AG04450 (cell line): Measurements from ENCODE around the gene PPM1E. TPM values are rescaled to one million over a fixed set of nuclear protein-coding genes. Genes with fewer than 3 reads are reported as not detected.
"Not testable (repeated sequence)": the region's sequence is repeated elsewhere in the genome, so short reads cannot be mapped to it uniquely, and the experiment has no call there.

Source experiments
- CTCF ChIA-PET: fragments of 300-600, 350-600 bp; formaldehyde crosslinking; extraction: SDS; loops from one replicate; lab custom pipeline; 2022; ENCODE audit warnings: antibody characterized with exemption, inconsistent platforms; lab: Charles Lee
- POLR2A ChIA-PET: fragments of 350-600 bp; formaldehyde crosslinking; extraction: SDS; loops from one replicate; lab custom pipeline; 2021; ENCODE audit warnings: antibody characterized with exemption, inconsistent platforms; lab: Yijun Ruan, JAX
- DNase-seq: peaks from one replicate; pipeline ENCODE4 v3.0.0-alpha.2; 2011; ENCODE audit warnings: low read depth, low spot score
- H3K27ac ChIP-seq: one replicate; pipeline ENCODE4 v1.5.1; 2012; ENCODE audit warnings: low read depth, low read length, control low read depth
- H3K27me3 ChIP-seq: one replicate; pipeline ENCODE4 v1.6.0; 2012; ENCODE audit warnings: low read length; ENCODE audit not compliant: control insufficient read depth, insufficient read depth
- H3K4me3 ChIP-seq: 2 replicates; pipeline ENCODE4 v1.5.1; 2011; ENCODE audit warnings: mild to moderate bottlenecking, low read depth, low read length, control low read depth
- H3K9me3 ChIP-seq: 2 replicates; pipeline ENCODE4 v1.5.1; 2012; ENCODE audit warnings: low read length; ENCODE audit not compliant: control insufficient read depth, insufficient read depth
- polyA plus RNA-seq: library from polyadenylated mRNA; depleted of rRNA; stranded (reverse); fragments of >200 nt; gene quantifications from 2 replicates; pipeline ENCODE4 v1.2.3, GENCODE V29; 2011
- TF ChIP-seq, protein P1 (sequence below): IDR thresholded peaks from 2 replicates; pipeline ENCODE4 v1.5.1; 2011; ENCODE audit warnings: low read depth, low read length, control low read depth, inconsistent platforms

Gene PPM1E
- polyA plus RNA-seq, 1 experiment, result 0.64 TPM

DNA sequence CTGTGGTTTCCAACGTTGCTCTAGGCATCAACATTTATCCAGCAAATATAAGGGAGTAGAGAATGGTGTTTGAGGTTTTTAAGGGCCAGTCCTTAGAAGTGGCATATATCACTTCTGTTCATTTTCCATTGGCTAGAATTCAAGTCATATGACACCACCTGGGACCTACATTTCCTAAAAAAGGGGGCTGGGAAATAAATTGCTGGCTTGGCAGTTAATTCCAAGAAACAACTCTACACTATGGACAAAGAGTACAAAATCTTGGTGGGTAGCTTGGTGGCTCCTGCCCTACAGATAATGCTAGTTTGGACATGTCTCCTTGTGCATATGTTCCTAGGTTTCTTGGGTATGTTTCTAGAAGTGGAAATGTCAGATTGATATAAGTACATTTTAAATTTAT, 7.6 kb downstream of the PPM1E start:
- TF ChIP-seq, protein P1, sequence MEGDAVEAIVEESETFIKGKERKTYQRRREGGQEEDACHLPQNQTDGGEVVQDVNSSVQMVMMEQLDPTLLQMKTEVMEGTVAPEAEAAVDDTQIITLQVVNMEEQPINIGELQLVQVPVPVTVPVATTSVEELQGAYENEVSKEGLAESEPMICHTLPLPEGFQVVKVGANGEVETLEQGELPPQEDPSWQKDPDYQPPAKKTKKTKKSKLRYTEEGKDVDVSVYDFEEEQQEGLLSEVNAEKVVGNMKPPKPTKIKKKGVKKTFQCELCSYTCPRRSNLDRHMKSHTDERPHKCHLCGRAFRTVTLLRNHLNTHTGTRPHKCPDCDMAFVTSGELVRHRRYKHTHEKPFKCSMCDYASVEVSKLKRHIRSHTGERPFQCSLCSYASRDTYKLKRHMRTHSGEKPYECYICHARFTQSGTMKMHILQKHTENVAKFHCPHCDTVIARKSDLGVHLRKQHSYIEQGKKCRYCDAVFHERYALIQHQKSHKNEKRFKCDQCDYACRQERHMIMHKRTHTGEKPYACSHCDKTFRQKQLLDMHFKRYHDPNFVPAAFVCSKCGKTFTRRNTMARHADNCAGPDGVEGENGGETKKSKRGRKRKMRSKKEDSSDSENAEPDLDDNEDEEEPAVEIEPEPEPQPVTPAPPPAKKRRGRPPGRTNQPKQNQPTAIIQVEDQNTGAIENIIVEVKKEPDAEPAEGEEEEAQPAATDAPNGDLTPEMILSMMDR, result no peak
- Histone ChIP-seq H3K4me3 (no peak overlapping the region), H3K9me3 (no peaks in the 10 kb centered on the region), H3K27ac (no peak overlapping the region), H3K27me3 (peaks cover 13% of the 10 kb centered on the region)
- ChIA-PET POLR2A (no interaction called here), CTCF (interaction anchor here (0.9 kb wide), 1 partner anchor 52 kb away, joined by 5 read pairs; no protein-coding TSS in a partner anchor)
- no peak for DNase-seq

DNA sequence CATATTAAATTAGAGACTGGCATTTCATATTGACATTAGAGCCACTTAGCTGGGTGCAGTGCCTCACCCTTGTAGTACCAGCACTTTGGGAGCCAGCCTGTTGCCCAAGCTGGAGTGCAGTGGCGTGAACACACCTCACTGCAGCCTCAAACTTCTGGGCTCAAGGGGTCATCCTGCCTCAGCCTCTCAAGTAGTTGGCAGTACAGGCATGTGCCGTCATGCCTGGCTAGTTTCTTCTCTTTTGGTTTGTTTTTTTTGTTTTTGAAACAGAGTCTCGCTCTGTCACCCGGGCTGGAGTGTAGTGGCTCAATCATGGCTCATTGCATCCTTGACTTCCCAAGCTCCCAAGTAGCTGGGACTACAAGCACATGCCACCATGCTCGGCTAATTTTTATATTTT, 8.7 kb downstream of the PPM1E start:
- CTCF ChIA-PET, result no interaction called here
- POLR2A ChIA-PET, result no interaction called here
- H3K27ac ChIP-seq, result no peak overlapping the region
- H3K9me3 ChIP-seq, result no peaks in the 10 kb centered on the region
- peaks cover 10% of the 10 kb centered on the region for H3K27me3 ChIP-seq
- no peak overlapping the region for H3K4me3 ChIP-seq
- TF ChIP-seq, protein P1, result no peak
- no peak for DNase-seq

DNA sequence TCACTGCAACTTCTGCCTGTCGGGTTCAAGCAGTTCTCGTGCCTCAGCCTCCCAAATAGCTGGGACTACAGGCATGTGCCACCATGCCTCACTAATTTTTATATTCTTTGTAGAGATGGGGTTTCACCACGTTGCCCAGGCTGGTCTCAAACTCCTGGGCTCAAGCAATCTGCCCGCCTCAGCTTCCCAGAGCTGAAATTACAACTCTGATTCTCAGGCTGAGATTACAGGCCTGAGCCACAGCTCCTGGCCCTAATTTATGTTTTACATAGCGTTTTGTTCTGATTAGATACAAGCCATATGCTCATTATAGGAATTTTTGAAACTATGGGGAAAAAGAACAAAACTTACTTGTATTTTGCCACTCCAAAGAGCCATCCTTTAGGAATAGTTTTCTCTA, 22.8 kb downstream of the PPM1E start:
- POLR2A ChIA-PET, result interaction anchor here (1.6 kb wide), 1 partner anchor 147 kb away, joined by 6 read pairs; no protein-coding TSS in a partner anchor
- H3K27ac ChIP-seq, DNase-seq, H3K4me3 ChIP-seq, CTCF ChIA-PET, H3K27me3 ChIP-seq, H3K9me3 ChIP-seq: not testable (repeated sequence)

DNA sequence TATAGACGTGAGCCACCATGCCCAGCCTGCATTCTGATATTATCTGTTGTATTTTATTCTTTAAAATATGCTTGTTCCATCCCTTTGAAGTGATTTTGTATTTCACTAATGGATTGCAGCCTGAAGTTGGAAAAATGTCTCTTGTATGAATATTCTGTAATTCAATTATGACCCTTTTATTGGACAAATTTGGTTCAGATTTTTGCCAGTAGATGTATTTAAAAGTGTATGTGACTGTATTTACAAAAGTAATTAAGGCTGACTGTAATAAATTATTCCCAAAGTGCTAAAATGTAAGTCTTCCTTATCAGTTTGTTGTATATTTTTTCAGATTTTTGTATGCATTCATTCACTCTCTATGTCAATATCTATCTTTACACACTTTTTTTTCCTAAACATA, 23.8 kb downstream of the PPM1E start:
- no peak overlapping the region for H3K27ac ChIP-seq
- ChIA-PET CTCF (no interaction called here), POLR2A (interaction anchor here (1.6 kb wide), 1 partner anchor 148 kb away, joined by 6 read pairs; no protein-coding TSS in a partner anchor)
- H3K27me3 ChIP-seq, result no peaks in the 10 kb centered on the region
- TF ChIP-seq, protein P1, result no peak
- no peaks in the 10 kb centered on the region for H3K9me3 ChIP-seq
- H3K4me3 ChIP-seq, result no peak overlapping the region
- DNase-seq, result no peak

DNA sequence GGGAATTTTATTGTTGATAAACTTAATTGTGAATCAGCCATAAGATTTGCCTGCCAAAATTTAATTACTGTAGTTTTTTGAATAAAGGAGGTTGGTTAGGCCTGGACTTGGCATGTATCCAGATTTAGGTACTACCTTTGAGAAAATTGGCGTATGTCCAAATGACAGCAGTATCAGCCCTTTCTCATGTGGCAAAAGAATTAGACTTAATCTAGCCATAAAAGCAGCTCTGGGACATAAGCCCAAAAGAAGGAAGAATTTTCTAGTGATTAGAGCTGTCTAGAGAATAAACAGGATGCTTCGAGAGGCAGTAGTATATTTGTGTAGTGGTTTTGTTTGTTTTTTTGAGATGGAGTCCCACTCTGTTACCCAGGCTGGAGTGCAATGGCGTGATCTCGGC, 27.7 kb downstream of the PPM1E start:
- H3K9me3 ChIP-seq, result no peaks in the 10 kb centered on the region
- ChIA-PET POLR2A (no interaction called here), CTCF (no interaction called here)
- no peak overlapping the region for H3K27ac ChIP-seq
- no peak for DNase-seq
- H3K4me3 ChIP-seq, result no peak overlapping the region
- H3K27me3 ChIP-seq, result no peaks in the 10 kb centered on the region
- TF ChIP-seq, protein P1, result no peak
